GM08714 (cell line): ENCODE measurements around the gene OTX2.

Source experiments
- H3K4me3 ChIP-seq: fragments of 200-500 bp; sonication (Bioruptor generic); 2 replicates; pipeline ENCODE4 v1.5.1; 2014; ENCODE audit warnings: mild to moderate bottlenecking, low read length, inconsistent platforms
- ZNF274 ChIP-seq: IDR thresholded peaks from 2 replicates; pipeline ENCODE4 v1.6.1; 2012; ENCODE audit warnings: mild to moderate bottlenecking, low read depth, low read length

Gene OTX2

DNA sequence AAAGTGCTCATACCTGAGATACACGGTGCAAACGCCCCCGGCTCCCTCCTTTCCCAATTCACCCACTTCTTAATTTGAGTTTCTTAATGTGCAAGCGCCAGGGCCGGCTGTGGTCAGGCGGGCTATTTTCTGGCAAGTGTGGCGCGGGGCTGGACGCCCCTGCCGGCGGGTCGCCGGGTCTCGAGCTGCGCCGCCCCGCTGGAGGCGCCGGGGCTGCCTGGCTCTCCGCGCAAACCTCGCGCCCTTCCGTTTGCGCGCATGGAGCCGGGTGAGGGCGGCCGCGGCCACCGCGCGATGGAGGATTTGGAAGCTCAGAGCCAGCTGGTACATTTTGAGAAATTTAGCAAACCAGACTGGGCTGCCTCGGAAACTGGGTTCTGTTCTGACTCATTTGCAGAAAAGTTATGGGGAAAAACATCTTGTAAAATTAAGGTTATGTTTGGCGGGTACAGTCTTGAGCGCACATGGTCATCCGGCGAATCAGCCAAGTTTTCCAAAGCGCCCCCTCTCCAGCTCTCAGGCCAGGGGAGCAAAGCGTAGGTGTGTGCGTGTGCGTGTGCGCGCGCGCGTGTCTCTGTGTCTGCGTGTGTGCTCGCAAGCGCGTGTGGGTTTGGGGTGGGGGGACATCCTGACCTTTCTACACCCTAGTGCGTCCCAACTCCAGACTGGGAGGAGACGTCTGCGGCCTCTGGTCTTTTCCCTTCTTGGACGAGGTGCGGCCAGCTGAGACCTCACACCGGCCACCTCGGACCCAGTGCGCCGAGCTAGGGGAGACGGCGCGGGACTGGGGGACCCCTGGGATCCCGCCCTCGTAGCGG, 6.5 kb upstream of the OTX2 start:
- TF ChIP-seq ZNF274: no peak
- no peak overlapping the region for H3K4me3 ChIP-seq

DNA sequence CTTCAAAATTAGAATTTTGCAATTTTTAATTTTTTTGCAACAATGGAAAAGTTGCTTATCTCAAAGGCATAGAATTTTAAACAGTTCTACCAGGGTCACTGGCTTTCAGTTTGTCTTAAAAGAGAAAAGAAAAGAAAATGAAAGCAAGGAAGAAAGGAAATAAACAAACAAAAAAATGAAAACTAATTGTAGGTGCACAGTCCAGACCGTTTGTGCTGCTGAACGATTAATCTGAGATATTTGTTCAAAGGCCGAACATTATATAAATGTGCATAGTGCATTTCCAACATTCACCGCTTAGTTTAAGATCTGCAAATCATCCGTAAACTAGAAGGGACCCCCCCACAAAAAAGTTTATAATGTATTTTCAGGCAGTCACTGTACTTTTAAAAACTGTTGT, 5.5 kb upstream of the OTX2 start:
- no peak for TF ChIP-seq ZNF274
- no peak overlapping the region for H3K4me3 ChIP-seq

DNA sequence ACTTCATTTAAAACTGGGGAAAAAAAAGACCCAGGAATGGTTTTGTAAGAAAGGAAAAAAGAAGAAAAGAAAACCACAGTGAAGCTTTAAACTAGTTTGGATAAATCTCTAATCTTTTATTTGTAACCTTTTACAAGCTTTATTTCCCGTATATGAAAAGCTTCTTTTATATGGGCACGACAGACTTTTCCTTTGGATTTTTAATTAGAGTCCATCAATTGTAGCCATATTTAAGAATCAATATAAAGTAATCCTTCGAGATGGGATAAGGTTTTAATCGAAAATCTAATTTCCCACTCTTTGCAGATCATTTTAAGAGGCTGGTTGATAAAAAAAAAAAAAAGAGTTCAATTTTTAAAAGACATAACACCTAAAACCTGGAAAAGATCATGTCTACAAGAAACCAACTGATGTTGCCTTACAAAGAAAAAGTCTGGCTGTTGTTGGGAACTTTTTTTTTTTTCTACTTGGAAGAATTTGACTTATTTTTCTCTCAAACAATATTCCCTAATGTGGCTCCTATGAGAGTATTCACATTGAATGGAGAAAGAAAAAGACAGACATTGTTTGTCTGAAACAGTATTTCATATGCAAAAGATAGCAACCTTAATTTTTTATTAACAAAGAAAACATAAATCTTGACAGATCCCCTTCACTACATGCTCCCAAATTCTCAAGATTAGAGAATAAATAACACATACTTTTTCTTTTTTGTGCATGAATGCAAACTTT, 4.9 kb upstream of the OTX2 start:
- H3K4me3 ChIP-seq: no peak overlapping the region
- no peak for TF ChIP-seq ZNF274

DNA sequence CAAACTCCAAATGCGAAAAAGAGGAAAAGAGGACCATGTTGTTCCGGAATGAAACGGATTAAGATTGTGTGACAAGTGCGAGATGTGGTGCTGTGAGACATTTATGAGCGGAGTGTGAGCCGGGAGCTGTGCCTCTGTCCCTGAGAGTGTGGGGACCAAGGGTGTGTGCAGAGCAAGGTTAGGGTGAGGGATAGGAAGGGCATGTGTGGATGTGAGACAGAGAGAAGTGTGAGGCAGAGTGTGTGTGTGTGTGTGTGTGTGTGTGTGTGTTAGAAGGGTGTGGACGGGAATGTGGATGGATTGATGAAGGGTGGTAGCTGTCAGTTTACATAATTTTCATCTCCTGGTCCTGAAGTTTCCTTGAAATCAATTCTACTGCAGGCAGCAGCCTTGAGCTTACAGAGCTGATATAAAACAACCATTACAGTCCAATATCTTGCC, 4.3 kb upstream of the OTX2 start:
- no peak overlapping the region for H3K4me3 ChIP-seq
- no peak for TF ChIP-seq ZNF274

DNA sequence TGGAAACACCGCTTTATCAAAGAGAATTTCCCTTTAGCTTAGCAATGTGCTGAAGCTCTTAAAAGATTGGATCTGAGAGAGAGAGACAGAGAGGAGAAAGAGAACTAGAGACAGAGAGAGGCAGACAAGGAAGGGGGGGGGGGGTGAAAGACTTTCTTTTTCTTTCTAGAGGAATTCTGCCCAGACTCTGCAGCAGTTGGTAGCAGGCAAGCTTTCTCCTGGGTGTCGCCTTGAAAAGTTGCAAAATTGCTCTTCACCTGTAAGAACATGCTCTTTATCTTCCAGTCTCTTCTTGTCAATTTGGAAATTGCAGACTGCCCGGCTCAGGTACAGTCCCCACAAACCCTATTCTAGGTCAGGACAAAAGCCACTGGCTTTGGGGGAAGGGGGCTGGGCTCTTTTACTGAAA, 2.9 kb upstream of the OTX2 start:
- H3K4me3 ChIP-seq: no peak overlapping the region
- TF ChIP-seq ZNF274: no peak

DNA sequence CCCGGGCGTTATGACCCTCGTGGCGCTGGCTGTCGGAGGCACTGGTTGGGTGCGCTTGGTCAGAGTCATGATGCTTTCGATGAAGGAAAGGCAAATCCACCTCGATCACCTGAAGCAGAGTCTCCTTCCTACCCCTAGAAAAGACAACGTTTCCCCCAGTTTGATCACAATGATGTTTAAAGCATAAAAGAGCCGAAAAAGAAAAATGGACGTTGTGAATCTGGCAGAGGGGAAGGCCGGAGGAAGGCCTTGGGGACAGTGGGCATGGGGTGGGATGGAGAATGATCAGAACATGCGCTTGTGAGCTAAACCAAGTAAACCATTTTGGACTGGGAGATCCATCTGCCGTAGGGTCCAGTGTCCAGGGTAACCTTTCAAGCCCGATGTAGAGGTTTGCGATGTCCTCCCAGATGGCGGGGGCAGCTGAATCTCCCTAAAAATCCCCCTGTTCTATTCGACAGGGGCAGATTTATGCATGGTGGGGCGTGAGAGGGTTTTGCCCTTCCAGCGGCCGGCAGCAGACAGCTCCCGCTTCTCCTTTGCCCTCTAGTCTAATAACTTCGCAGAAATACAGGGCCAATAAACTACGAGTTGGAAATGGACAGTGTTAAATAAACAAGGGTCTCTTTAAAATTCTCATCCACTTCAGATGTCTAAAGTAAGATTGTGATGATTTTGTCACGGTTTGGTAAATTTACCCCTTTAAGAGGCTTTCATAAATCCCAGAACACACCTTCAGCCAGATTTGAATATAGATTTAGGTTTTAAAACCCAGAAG, 2.3 kb upstream of the OTX2 start:
- no peak for TF ChIP-seq ZNF274
- no peak overlapping the region for H3K4me3 ChIP-seq

DNA sequence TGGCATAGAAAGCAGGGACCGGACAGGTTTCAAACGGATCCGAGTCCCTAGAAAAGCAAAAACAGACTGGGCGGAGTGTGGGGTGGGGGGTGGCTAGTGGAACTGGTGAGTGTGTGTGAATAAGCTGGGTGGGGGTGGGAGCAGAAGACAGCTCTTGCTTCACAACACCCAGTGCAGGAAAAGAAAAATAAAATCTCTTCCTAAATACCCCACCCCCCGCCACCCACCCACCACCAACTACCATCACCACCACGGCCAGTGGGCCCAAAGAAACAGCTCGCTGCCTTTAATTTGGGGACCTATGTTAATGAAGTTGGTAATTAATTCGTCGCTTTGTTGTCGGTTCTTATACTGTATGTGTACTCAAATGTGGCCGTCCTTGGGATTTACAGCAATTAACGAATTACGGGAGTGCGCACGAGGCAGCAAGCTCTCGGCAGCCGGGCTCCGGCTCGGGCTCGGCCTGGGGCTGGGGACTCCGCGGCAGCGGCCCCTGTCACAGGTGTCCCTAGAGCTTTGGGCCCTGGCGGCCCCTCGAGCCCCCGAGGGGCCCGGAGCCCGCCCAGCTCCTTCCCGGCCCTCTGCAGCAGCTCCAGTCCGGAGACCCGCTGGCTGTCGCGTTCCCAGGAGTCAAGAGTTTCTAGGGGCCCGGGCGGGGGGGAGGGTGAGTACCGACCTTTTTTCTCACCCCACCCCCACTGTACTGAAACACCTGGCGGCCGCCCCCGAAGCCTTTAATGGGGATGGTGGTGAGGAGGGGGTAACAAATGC, 1.5 kb upstream of the OTX2 start:
- H3K4me3 ChIP-seq: no peak overlapping the region
- no peak for TF ChIP-seq ZNF274

DNA sequence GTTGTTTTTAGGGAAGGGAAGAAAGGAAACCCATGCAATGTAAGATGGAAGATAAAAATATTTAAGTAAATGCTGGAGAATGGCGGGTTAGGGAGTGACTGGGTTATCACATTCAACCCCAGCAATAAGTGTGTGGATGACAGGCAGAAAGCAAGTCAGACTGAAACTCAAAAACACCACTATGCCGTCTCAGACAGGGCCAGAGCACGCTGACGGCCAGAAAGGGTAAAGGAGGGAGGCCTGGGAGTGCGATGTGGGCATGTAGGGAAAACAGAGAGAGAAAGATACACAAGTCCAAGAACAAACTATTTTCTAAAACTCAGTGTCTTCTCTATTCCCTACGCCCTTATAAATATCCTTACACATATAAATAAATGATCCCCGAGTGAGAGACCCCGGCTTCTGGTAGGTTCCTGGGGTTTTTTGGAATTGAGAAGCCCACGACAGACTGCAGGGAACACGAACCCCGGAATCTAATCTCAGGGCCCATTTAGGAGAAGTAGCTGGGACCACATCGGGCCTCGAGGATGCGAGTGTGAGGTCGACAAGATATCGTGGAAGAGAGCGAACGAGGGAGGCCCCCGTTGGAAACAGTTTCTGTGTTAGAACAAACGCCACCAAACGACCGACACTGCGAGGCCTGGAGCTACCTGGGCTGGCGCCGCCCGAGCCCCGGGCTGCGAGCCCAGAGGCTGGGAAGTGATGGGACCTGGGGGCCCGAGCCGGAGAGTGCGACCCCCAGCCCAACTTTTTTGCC, 735 bp upstream of the OTX2 start:
- TF ChIP-seq ZNF274: no peak
- no peak overlapping the region for H3K4me3 ChIP-seq

DNA sequence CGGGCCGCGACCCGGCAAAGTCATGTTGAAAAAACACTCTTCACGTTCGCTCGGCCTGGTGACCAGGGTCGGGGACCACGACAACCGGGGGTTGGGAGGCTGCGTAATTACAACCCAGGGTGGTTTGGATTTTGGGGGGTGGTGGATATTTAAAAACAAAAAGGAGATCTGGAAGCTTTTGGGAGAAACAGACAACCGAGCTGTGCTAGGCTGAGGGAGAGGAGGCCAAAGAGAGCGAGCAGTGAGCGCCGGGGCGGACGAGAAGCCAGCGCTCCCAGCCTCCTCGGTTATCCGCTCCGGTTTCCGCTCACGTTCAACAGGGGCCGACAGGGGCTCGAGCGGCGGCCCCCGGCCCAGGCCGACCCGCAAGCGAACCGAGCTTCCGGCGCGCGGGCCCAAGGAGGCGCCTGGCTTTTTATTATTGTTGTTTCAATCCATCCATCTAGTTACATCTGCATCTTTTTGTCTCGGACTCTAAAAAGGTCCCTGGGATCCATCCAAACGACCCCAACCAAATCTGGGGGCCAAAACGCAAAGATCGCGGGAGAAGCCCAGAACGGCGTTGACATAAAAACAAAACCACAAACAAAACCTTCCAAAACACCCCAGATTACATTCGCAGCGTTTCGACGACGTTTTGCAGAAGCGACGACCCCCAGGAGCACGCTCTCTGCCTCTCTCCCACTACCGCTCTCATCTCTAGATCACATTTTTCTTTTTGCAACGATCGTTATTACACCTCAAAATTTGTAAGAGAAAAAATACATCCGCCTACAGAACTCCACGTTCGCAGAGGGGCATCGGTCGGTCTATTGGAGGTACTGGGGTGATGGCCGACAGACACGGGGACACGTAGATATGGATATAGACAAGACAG, 771 bp downstream of the OTX2 start:
- no peak overlapping the region for H3K4me3 ChIP-seq
- no peak for TF ChIP-seq ZNF274

DNA sequence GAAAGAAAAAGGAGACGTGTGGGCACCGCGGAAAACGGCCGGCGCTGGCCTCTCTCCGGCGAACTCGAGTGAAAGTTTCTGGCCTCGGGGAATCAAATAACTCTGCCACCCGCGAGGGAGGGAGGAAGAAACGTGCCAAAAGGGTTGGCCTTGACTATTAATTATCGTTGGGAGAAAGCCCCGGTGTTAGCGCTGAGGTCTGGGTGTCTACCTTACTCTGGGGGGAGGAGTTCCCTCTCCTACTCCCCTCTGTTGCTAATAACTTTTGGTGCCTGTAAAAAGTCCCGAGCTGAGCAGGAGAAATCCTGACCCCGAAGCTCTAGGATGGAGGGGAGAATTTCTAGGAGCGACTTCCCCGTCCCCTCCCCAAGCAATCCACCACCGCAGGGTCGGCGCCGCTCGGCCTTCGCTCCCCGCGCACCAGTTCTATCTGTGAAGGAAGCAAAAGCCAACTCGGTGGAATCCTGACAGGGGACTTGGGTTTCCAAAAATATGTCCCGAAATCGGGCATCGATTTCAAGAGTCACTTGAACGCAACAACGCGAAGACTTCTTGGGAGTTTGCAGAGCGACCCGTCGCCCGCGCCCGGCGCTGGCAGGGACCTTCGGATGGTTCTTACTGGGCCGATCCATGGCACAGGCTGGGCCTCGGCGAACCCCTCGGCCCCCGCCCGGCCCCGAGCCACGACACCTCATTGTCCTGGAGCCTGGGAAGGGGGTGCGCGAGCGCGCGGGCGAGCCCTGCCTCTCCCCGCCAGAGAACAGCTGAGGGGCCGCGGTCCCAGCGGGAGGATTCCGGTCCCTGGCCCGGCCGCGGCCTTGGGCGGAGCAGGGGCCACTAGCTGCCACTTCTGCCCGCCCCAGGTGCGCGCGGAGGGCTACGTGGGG, 1.7 kb downstream of the OTX2 start:
- no peak for TF ChIP-seq ZNF274
- no peak overlapping the region for H3K4me3 ChIP-seq

DNA sequence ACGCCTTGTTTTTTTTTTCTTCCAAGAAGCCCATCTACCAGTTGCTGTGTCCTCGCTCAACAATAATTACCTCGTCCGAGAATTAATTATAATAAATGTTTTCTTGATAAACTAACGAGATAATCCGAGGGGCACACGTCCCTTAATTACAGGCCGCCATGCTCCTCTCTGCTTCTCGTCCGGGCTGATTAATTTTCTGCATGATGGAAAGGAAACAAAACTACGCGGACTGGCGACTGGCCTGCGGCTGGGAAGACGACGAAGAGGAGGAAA, 2.2 kb downstream of the OTX2 start:
- no peak overlapping the region for H3K4me3 ChIP-seq
- TF ChIP-seq ZNF274: no peak
